H1 (cell line): ENCODE measurements around the gene PORCN. TPM values are rescaled to one million over a fixed set of nuclear protein-coding genes. Genes with fewer than 3 reads are reported as not detected.

Experiments
- CTCF ChIA-PET: fragments of 300-600 bp; sonication (Branson Sonifier 250); formaldehyde crosslinking; loops from one replicate; lab custom pipeline; 2021; ENCODE audit not compliant: partially characterized antibody; lab: Charles Lee
- POLR2A ChIA-PET: fragments of 300-600 bp; sonication (Branson Sonifier 250); formaldehyde crosslinking; loops from one replicate; lab custom pipeline; 2021; ENCODE audit warnings: inconsistent platforms; ENCODE audit not compliant: partially characterized antibody; lab: Charles Lee
- DNase-seq, 2 experiments: peaks; one replicate each; pipeline versions ENCODE4 v3.0.0 to v3.0.0-alpha.2; 2010 to 2022; ENCODE audit warnings: low spot score in 2 of 2, low read depth in 1 of 2, mixed read lengths in 1 of 2
- FAIRE-seq: peaks from 2 replicates; lab custom pipeline; 2011; peaks lifted over from hg19 to GRCh38; lab: Jason Lieb, UNC
- H2AFZ ChIP-seq: 2 replicates; pipeline ENCODE4 v1.8.1; 2012; ENCODE audit warnings: low read length, inconsistent platforms
- H2AK5ac ChIP-seq: 2 replicates; pipeline ENCODE4 v1.6.1; 2013; ENCODE audit warnings: low read depth, low read length
- H2BK120ac ChIP-seq: replicated peaks from 2 replicates; pipeline ENCODE3; 2013; ENCODE audit warnings: low read depth, low read length, inconsistent platforms
- H2BK12ac ChIP-seq: 2 replicates; pipeline ENCODE4 v1.6.1; 2013; ENCODE audit warnings: low read depth, low read length
- H2BK15ac ChIP-seq: 2 replicates; pipeline ENCODE4 v1.6.1; 2013; ENCODE audit warnings: low read length
- H2BK20ac ChIP-seq: 2 replicates; pipeline ENCODE4 v1.6.1; 2013; ENCODE audit warnings: low read length
- H2BK5ac ChIP-seq: 2 replicates; pipeline ENCODE4 v1.6.1; 2013; ENCODE audit warnings: low read depth, low read length
- H3K14ac ChIP-seq: 2 replicates; pipeline ENCODE4 v1.6.1; 2013; ENCODE audit warnings: inconsistent platforms; ENCODE audit not compliant: insufficient read length
- H3K18ac ChIP-seq: 2 replicates; pipeline ENCODE4 v1.6.1; 2013; ENCODE audit warnings: low read length; ENCODE audit errors: extremely low read depth
- H3K23ac ChIP-seq: 2 replicates; pipeline ENCODE4 v1.6.1; 2013; ENCODE audit warnings: inconsistent platforms; ENCODE audit not compliant: insufficient read length
- H3K23me2 ChIP-seq: 2 replicates; pipeline ENCODE4 v1.6.1; 2013; ENCODE audit warnings: low read depth, low read length
- H3K27ac ChIP-seq: 2 replicates; pipeline ENCODE4 v1.6.1; 2011; ENCODE audit warnings: low read depth, low read length, inconsistent platforms
- H3K27me3 ChIP-seq, 4 experiments: replicated peaks in 1 of 4; 1 replicate in 1 of 4; 2 replicates in 3 of 4; pipeline versions ENCODE4 v1.6.1 to v1.8.1; 2011 to 2013; ENCODE audit warnings: low read length in 3 of 4, mild to moderate bottlenecking in 3 of 4, inconsistent platforms in 2 of 4, mixed read lengths in 2 of 4, moderate library complexity in 1 of 4; ENCODE audit not compliant: control insufficient read depth in 3 of 4, insufficient read depth in 3 of 4; ENCODE audit errors: extremely low read depth in 1 of 4
- H3K36me3 ChIP-seq, 4 experiments: 2 replicates each; pipeline versions ENCODE4 v1.6.1 to v1.8.1; 2011 to 2013; ENCODE audit warnings: mild to moderate bottlenecking in 4 of 4, low read length in 3 of 4, moderate library complexity in 2 of 4, control low read depth in 1 of 4, inconsistent platforms in 1 of 4; ENCODE audit not compliant: insufficient read depth in 4 of 4, control insufficient read depth in 2 of 4
- H3K4ac ChIP-seq: replicated peaks from 2 replicates; pipeline ENCODE3; 2013; ENCODE audit warnings: low read length, low read depth, mixed read lengths, inconsistent platforms; ENCODE audit not compliant: insufficient read length
- H3K4me1 ChIP-seq, 4 experiments: replicated peaks in 1 of 4; 1 replicate in 1 of 4; 2 replicates in 3 of 4; pipeline versions ENCODE4 v1.6.1 to v1.8.1; 2011 to 2013; ENCODE audit warnings: low read length in 3 of 4, inconsistent platforms in 2 of 4, mixed read lengths in 1 of 4; ENCODE audit not compliant: insufficient read depth in 4 of 4, control insufficient read depth in 3 of 4
- H3K4me2 ChIP-seq, 2 experiments: 2 replicates each; pipeline versions ENCODE4 v1.6.1 to v1.8.1; 2011 to 2013; ENCODE audit warnings: low read depth in 2 of 2, low read length in 2 of 2, control low read depth in 1 of 2, inconsistent platforms in 1 of 2, mild to moderate bottlenecking in 1 of 2; ENCODE audit not compliant: insufficient read depth in 1 of 2
- H3K4me3 ChIP-seq, 4 experiments: fragments of 200-600, 300-600 bp in 1 of 4; sonication (generic), shearing (Covaris generic), sonication (Bioruptor Twin) in 1 of 4; 2 replicates each; pipeline versions ENCODE4 v1.5.1 to v1.8.1; 2011 to 2016; ENCODE audit warnings: low read length in 4 of 4, low read depth in 3 of 4, control low read depth in 2 of 4, inconsistent platforms in 2 of 4, mild to moderate bottlenecking in 2 of 4, mixed read lengths in 1 of 4, moderate library complexity in 1 of 4; ENCODE audit not compliant: insufficient read depth in 2 of 4; ENCODE audit errors: extremely low read depth in 1 of 4
- H3K56ac ChIP-seq: replicated peaks from 2 replicates; pipeline ENCODE3; 2013; ENCODE audit warnings: low read depth, mild to moderate bottlenecking, mixed read lengths, low read length, inconsistent platforms; ENCODE audit not compliant: insufficient read length
- H3K79me1 ChIP-seq: 2 replicates; pipeline ENCODE4 v1.6.1; 2013; ENCODE audit warnings: low read depth, low read length, control low read depth
- H3K79me2 ChIP-seq, 2 experiments: 2 replicates each; pipeline versions ENCODE4 v1.6.1 to v1.8.1; 2012 to 2013; ENCODE audit warnings: low read length in 2 of 2, mild to moderate bottlenecking in 2 of 2, inconsistent platforms in 1 of 2; ENCODE audit not compliant: insufficient read depth in 2 of 2, control insufficient read depth in 1 of 2
- H3K9ac ChIP-seq, 4 experiments: replicated peaks in 1 of 4; 1 replicate in 1 of 4; 2 replicates in 3 of 4; pipeline versions ENCODE4 v1.6.1 to v1.8.1; 2011 to 2013; ENCODE audit warnings: low read depth in 3 of 4, low read length in 3 of 4, control low read depth in 2 of 4, mild to moderate bottlenecking in 2 of 4, moderate library complexity in 2 of 4, inconsistent platforms in 1 of 4; ENCODE audit errors: extremely low read depth in 1 of 4
- H3K9me3 ChIP-seq, 2 experiments: 2 replicates each; pipeline versions ENCODE4 v1.6.1 to v1.8.1; 2012 to 2013; ENCODE audit warnings: mild to moderate bottlenecking in 2 of 2, moderate library complexity in 2 of 2, control low read depth in 1 of 2, inconsistent platforms in 1 of 2, low read depth in 1 of 2, low read length in 1 of 2, mixed read lengths in 1 of 2; ENCODE audit not compliant: insufficient read depth in 2 of 2
- H4K20me1 ChIP-seq, 2 experiments: replicated peaks in 1 of 2; 2 replicates each; pipeline versions ENCODE3 to v1.8.1; 2011 to 2013; ENCODE audit warnings: inconsistent platforms in 2 of 2, low read length in 2 of 2, mild to moderate bottlenecking in 1 of 2; ENCODE audit not compliant: insufficient read depth in 2 of 2, control insufficient read depth in 1 of 2
- H4K5ac ChIP-seq: 2 replicates; pipeline ENCODE4 v1.6.1; 2013; ENCODE audit warnings: low read length, low read depth, mixed read lengths, inconsistent platforms; ENCODE audit not compliant: insufficient read length
- H4K8ac ChIP-seq: 2 replicates; pipeline ENCODE4 v1.8.0; 2013; ENCODE audit warnings: mild to moderate bottlenecking, moderate library complexity, low read length, inconsistent platforms; ENCODE audit not compliant: insufficient read depth; ENCODE audit errors: extremely low read depth
- H4K91ac ChIP-seq: replicated peaks from 2 replicates; pipeline ENCODE3; 2013; ENCODE audit warnings: low read length, mixed read lengths, inconsistent platforms; ENCODE audit not compliant: insufficient read length
- BACH1 ChIP-seq: IDR thresholded peaks from 2 replicates; pipeline ENCODE4 v1.6.1; 2012; ENCODE audit warnings: low read length, improper control_type of control experiment
- CBX5 ChIP-seq: fragments of 300-800, 300-1000 bp; sonication (generic); IDR thresholded peaks from 2 replicates; pipeline ENCODE4 v1.7.1; 2016; ENCODE audit warnings: antibody characterized with exemption, low read length, low read depth
- CEBPB ChIP-seq: IDR thresholded peaks from 2 replicates; pipeline ENCODE4 v1.6.1; 2012; ENCODE audit warnings: low read depth, low read length
- CTBP2 ChIP-seq: IDR thresholded peaks from 2 replicates; pipeline ENCODE4 v1.7.0; 2011; ENCODE audit warnings: borderline replicate concordance, mild to moderate bottlenecking, moderate library complexity, mixed read lengths, low read length; ENCODE audit not compliant: insufficient read depth, insufficient read length
- JUND ChIP-seq: IDR thresholded peaks from 2 replicates; pipeline ENCODE4 v1.6.1; 2011; ENCODE audit warnings: mild to moderate bottlenecking, improper control_type of control experiment, low read length
- NANOG ChIP-seq: IDR thresholded peaks from 2 replicates; pipeline ENCODE4 v1.6.1; 2011; ENCODE audit warnings: low read length, low read depth, mild to moderate bottlenecking, inconsistent platforms; ENCODE audit not compliant: insufficient read depth, poor library complexity, severe bottlenecking
- PHF8 ChIP-seq: fragments of 200-600 bp; sonication (generic); conservative IDR thresholded peaks from 2 replicates; pipeline ENCODE4 v1.7.1; 2012; ENCODE audit warnings: low read depth, mild to moderate bottlenecking, inconsistent platforms, low read length, moderate library complexity
- SIN3A ChIP-seq, 2 experiments: IDR thresholded peaks in 1 of 2; conservative IDR thresholded peaks in 1 of 2; 2 replicates each; pipeline ENCODE4 v1.6.1; 2011 to 2012; ENCODE audit warnings: low read length in 2 of 2, improper control_type of control experiment in 1 of 2, low read depth in 1 of 2, mild to moderate bottlenecking in 1 of 2
- SP2 ChIP-seq: IDR thresholded peaks from 2 replicates; pipeline ENCODE4 v1.6.1; 2012; ENCODE audit warnings: mild to moderate bottlenecking, low read length, inconsistent platforms
- TAF7 ChIP-seq: optimal IDR thresholded peaks from 2 replicates; pipeline ENCODE3; 2011; ENCODE audit warnings: low read depth, mild to moderate bottlenecking, inconsistent platforms, low read length, moderate library complexity, borderline replicate concordance
- ZNF274 ChIP-seq: IDR thresholded peaks from 2 replicates; pipeline ENCODE4 v1.7.0; 2012; ENCODE audit warnings: low read length, borderline replicate concordance; ENCODE audit errors: extremely low read depth
- WGBS, 2 experiments: shearing (Covaris generic) in 1 of 2; methylation state at CpG; one replicate each; pipeline versions ENCODE4 v1.1.6 to v1.1.7; 2013 to 2015; ENCODE audit warnings: low lambda C conversion rate in 2 of 2, mixed read lengths in 2 of 2, inconsistent platforms in 1 of 2, low coverage in 1 of 2, missing lambda C conversion rate in 1 of 2; ENCODE audit not compliant: insufficient replicate concordance in 2 of 2, insufficient coverage in 1 of 2, insufficient read length in 1 of 2; ENCODE audit errors: extremely low coverage in 1 of 2, missing lambda C conversion rate in 1 of 2; 5-methylcytosine and 5-hydroxymethylcytosine counted together
- polyA plus RNA-seq, 7 experiments: library from polyadenylated mRNA; depleted of rRNA in 3 of 7; stranded (reverse) in 5 of 7; unstranded in 2 of 7; fragments of >200 nt in 5 of 7; fragments of 200-250 nt in 2 of 7; gene quantifications; 1 replicate in 5 of 7; 2 replicates in 1 of 7; 4 replicates in 1 of 7; pipeline versions ENCODE4 v1.2.1 to v1.2.3, GENCODE V29; 2011 to 2013; ENCODE audit warnings: missing spikeins in 2 of 7, mixed read lengths in 2 of 7
- total RNA-seq: library from RNA; stranded (reverse); fragmentation: NEBNext Ultra II Directional; extraction: Animal tissue kit (Norgen Biotek cat#: 25700); gene quantifications from 2 replicates; pipeline ENCODE4 v1.2.1, GENCODE V29; 2021
- TF ChIP-seq, protein P1 (sequence below): IDR thresholded peaks from 2 replicates; pipeline ENCODE4 v1.6.1; 2012; ENCODE audit warnings: low read length, inconsistent platforms

PORCN gene
- total and polyA plus RNA-seq, 2 of the 8 experiments (the other 6 are each of a cell fraction or from before 2014, with no cell fraction given) = 14.6 to 34.1 TPM

DNA sequence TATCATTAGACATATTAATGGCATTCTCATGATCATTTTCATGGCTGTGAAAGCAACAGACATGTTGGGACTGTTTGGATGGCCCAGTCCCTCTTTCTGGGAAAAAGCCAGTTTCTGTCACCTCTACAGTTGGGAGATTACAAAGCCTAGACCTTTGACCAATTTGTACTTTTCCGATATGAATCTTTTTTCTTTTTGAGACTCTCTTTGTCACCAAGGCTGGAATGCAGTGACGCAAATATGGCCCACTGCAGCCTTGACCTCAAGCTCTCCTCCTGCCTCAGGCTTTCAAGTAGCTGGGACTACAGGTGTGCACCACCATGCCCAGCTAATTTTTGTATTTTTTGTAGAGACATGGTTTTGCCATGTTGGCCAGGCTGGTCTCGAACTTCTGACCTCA lies 40.1 kb downstream of the PORCN start:
- H3K79me2 ChIP-seq = no peaks in the 10 kb centered on the region
- H2AFZ ChIP-seq = no peak overlapping the region
- H3K23me2 ChIP-seq = no peaks in the 10 kb centered on the region
- H3K9ac ChIP-seq = no peak overlapping the region
- H2AK5ac ChIP-seq = no peak overlapping the region
- H3K4ac ChIP-seq = no peak overlapping the region
- no peaks in the 10 kb centered on the region for H3K79me1 ChIP-seq
- H3K23ac ChIP-seq = no peak overlapping the region
- CTCF ChIA-PET = no interaction called here
- no peaks in the 10 kb centered on the region for H4K20me1 ChIP-seq
- peaks cover 0 to 4% (median 1%) of the 10 kb centered on the region in 4 experiments; a peak in 2 of 8 replicates for H3K36me3 ChIP-seq
- H3K14ac ChIP-seq = no peak overlapping the region
- H4K8ac ChIP-seq = no peak overlapping the region
- no peak overlapping the region for H3K27ac ChIP-seq
- POLR2A ChIA-PET = no interaction called here
- H4K5ac ChIP-seq = no peak overlapping the region
- no peak overlapping the region for H2BK120ac ChIP-seq
- no peak overlapping the region for H3K4me2 ChIP-seq
- no peak for DNase-seq
- no peak overlapping the region for H3K18ac ChIP-seq
- H3K4me1 ChIP-seq = no peaks in the 10 kb centered on the region
- TF ChIP-seq TAF7 (no peak), SP2 (no peak), SIN3A (conservative IDR thresholded peaks at IDR 0.05 in 1 of 2, IDR thresholded peaks at IDR 0.05 in 1 of 2; ENCODE audit: low read depth in 1 of 2, low read length in 2 of 2) (no peak), CTBP2 (no peak), CBX5 (no peak), ZNF274 (no peak), JUND (no peak), PHF8 (no peak), CEBPB (no peak), NANOG (no peak), BACH1 (no peak)
- TF ChIP-seq, protein P1, sequence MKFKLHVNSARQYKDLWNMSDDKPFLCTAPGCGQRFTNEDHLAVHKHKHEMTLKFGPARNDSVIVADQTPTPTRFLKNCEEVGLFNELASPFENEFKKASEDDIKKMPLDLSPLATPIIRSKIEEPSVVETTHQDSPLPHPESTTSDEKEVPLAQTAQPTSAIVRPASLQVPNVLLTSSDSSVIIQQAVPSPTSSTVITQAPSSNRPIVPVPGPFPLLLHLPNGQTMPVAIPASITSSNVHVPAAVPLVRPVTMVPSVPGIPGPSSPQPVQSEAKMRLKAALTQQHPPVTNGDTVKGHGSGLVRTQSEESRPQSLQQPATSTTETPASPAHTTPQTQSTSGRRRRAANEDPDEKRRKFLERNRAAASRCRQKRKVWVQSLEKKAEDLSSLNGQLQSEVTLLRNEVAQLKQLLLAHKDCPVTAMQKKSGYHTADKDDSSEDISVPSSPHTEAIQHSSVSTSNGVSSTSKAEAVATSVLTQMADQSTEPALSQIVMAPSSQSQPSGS = no peak
- H3K56ac ChIP-seq = no peak overlapping the region
- H3K9me3 ChIP-seq = no peaks in the 10 kb centered on the region
- no peak overlapping the region for H3K4me3 ChIP-seq
- H2BK12ac ChIP-seq = no peak overlapping the region
- no peak overlapping the region for H4K91ac ChIP-seq
- H2BK20ac ChIP-seq = no peak overlapping the region
- FAIRE-seq = no peak
- no peaks in the 10 kb centered on the region for H3K27me3 ChIP-seq
- no peak overlapping the region for H2BK15ac ChIP-seq
- H2BK5ac ChIP-seq = no peak overlapping the region
- WGBS, 2 experiments = 94% methylated on average over 3 of the region's 3 CpGs; no CpG with 5 or more reads in 1 of the 2 experiments
